Gastrocnemius medialis (tissue), 4 donors: Measurements from ENCODE around the gene ALDH1A3.

ENCODE experiments used
- POLR2A ChIP-seq, 2 donors: fragments of 450-650 bp; IDR thresholded peaks; one replicate each; pipeline ENCODE4 v1.6.1; 2017; ENCODE audit warnings: antibody characterized with exemption in 2 of 2, mild to moderate bottlenecking in 2 of 2, moderate library complexity in 2 of 2
- TF ChIP-seq, protein P1 (sequence below), 5 experiments: fragments of 450-650 bp in 3 of 5; fragments of 200-600 bp in 2 of 5; sonication (generic) in 2 of 5; IDR thresholded peaks in 4 of 5; conservative IDR thresholded peaks in 1 of 5; 1 replicate in 4 of 5; 2 replicates in 1 of 5; pipeline ENCODE4 v1.5.1; 2016 to 2019; ENCODE audit warnings: antibody characterized with exemption in 5 of 5, mild to moderate bottlenecking in 3 of 5, moderate library complexity in 3 of 5

DNA sequence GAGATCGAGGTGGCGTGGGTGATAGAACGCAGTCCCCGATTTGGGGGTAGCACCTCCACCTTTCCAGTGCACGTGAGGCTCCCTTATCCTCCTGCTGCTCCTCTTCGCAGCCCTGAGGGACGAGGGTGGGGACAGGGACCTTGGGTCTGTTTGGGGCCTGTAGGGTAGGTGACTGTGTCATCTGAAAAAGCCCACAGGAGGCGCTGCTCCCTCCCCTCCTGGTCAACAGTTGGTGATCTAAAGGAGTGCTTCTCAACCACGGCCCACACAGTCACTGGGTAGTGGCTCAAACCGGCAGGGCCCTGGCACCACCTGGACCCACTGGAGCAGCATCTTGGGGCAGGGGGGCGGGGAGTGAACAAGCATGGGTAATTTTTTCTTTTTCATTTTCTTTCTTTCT lies 46.6 kb downstream of the ALDH1A3 start:
- TF ChIP-seq, protein P1, sequence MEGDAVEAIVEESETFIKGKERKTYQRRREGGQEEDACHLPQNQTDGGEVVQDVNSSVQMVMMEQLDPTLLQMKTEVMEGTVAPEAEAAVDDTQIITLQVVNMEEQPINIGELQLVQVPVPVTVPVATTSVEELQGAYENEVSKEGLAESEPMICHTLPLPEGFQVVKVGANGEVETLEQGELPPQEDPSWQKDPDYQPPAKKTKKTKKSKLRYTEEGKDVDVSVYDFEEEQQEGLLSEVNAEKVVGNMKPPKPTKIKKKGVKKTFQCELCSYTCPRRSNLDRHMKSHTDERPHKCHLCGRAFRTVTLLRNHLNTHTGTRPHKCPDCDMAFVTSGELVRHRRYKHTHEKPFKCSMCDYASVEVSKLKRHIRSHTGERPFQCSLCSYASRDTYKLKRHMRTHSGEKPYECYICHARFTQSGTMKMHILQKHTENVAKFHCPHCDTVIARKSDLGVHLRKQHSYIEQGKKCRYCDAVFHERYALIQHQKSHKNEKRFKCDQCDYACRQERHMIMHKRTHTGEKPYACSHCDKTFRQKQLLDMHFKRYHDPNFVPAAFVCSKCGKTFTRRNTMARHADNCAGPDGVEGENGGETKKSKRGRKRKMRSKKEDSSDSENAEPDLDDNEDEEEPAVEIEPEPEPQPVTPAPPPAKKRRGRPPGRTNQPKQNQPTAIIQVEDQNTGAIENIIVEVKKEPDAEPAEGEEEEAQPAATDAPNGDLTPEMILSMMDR (IDR thresholded peaks at IDR 0.05 in 4 of 5, conservative IDR thresholded peaks at IDR 0.05 in 1 of 5): no peak
- no peak for TF ChIP-seq POLR2A (IDR thresholded peaks at IDR 0.05)
